A172 (cell line): ENCODE data around the gene ELP5. TPM values are rescaled to one million over a fixed set of nuclear protein-coding genes. Genes with fewer than 3 reads are reported as not detected.

Source experiments
- DNase-seq: peaks from one replicate; pipeline ENCODE4 v3.0.0-alpha.2; 2015; ENCODE audit warnings: low spot score
- total RNA-seq: library from RNA; depleted of rRNA; stranded (reverse); fragments of >200 nt; shearing (Covaris generic); gene quantifications from 2 replicates; pipeline ENCODE4 v1.2.3, GENCODE V29; 2014

Gene ELP5
- total RNA-seq, 1 experiment from 2014 or later: 102 TPM

GRCh38 chr17:7251661-7252175 is 297 bp upstream of the ELP5 start, which contains the start of gene CTDNEP1:
Gene CTDNEP1, minus strand, starts transcription at chr17:7251734. Its CDS starts 438 bp downstream, at chr17:7251296.
- DNase-seq: peak; percentile 99

- DNase-seq: no peak
Observed at GRCh38 chr17:7253082-7253481, 1.1 kb downstream of the ELP5 start.

- no peak for DNase-seq
Observed at GRCh38 chr17:7254511-7254910, 2.5 kb downstream of the ELP5 start.

GRCh38 chr17:7256766-7257456 is 4.9 kb downstream of the ELP5 start:
- DNase-seq: no peak

- DNase-seq: no peak
Observed at GRCh38 chr17:7258731-7259554, 6.9 kb downstream of the ELP5 start.

GRCh38 chr17:7259555-7259889 is 7.5 kb downstream of the ELP5 start:
- no peak for DNase-seq

GRCh38 chr17:7260151-7260550 is 8.1 kb downstream of the ELP5 start:
- DNase-seq: no peak

- DNase-seq: no peak
Observed at GRCh38 chr17:7260651-7261378, 8.8 kb downstream of the ELP5 start.

- DNase-seq: no peak
Observed at GRCh38 chr17:7261379-7262191, 9.6 kb downstream of the ELP5 start.

- DNase-seq: no peak
Observed at GRCh38 chr17:7262192-7262934, 10.3 kb downstream of the ELP5 start, which contains the start of gene CLDN7. Gene CLDN7, minus strand, starts transcription at chr17:7262478. Its CDS starts 435 bp downstream, at chr17:7262043.

GRCh38 chr17:7262935-7263800 is 11.2 kb downstream of the ELP5 start:
- no peak for DNase-seq

- no peak for DNase-seq
Observed at GRCh38 chr17:7263801-7264078, 11.7 kb downstream of the ELP5 start.

GRCh38 chr17:7266784-7267183 is 14.8 kb downstream of the ELP5 start:
- no peak for DNase-seq

- DNase-seq: no peak
Observed at GRCh38 chr17:7279448-7279847, 27.4 kb downstream of the ELP5 start.

GRCh38 chr17:7280519-7281073 is 28.6 kb downstream of the ELP5 start:
- peak; percentile 77 for DNase-seq

- peak; percentile 88 for DNase-seq
Observed at GRCh38 chr17:7281074-7281952, 29.3 kb downstream of the ELP5 start, which contains the start of gene SLC2A4. Gene SLC2A4, plus strand, starts transcription at chr17:7281718. Its CDS starts 217 bp downstream, at chr17:7281935.

- no peak for DNase-seq
Observed at GRCh38 chr17:7281953-7282751, 30.1 kb downstream of the ELP5 start.
